ENCODE data around the gene ESYT2. TPM values are rescaled to one million over a fixed set of nuclear protein-coding genes. Genes with fewer than 3 reads are reported as not detected.

ESYT2 gene
- total RNA-seq, 1 experiment from 2014 or later, result 66.6 TPM

DNA sequence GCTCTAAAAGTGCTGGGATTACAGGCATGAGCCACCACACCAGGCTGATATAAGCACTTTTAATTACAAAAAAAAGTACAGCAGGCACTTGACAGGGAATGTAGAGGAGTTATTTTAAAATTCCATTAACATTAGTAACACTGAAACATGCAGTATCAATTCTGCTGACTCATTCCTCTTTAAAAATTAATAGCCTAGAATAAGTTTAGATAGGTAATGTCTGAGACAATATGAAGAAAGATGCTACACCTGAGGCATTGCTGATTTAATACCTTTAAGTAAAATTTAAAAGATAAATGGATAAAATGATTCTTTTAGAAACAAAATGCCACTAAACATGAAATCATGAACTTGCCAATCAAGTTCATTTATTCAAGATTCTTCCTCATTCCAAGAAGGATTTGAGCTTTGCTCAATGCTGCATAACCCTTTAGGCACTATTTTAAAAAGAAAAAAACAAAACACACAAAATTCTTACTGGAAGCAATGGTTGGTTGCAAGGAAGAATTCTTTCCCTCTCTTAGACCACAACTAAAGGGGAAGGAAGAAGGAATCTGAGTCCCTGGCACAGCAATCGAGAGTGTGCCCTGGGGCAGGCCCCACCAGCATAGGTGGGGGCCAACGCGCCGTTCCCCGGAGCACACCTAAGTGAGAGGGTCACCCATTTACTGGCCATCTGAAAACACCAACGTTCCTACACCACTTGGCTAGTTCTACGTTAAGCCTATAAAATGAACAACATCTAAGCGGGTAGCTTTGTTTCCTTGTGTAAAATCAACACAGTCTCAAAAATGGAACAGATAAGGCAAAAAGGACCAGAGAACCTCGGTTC, 26.6 kb downstream of the ESYT2 start:
- TF ChIP-seq, protein P1, sequence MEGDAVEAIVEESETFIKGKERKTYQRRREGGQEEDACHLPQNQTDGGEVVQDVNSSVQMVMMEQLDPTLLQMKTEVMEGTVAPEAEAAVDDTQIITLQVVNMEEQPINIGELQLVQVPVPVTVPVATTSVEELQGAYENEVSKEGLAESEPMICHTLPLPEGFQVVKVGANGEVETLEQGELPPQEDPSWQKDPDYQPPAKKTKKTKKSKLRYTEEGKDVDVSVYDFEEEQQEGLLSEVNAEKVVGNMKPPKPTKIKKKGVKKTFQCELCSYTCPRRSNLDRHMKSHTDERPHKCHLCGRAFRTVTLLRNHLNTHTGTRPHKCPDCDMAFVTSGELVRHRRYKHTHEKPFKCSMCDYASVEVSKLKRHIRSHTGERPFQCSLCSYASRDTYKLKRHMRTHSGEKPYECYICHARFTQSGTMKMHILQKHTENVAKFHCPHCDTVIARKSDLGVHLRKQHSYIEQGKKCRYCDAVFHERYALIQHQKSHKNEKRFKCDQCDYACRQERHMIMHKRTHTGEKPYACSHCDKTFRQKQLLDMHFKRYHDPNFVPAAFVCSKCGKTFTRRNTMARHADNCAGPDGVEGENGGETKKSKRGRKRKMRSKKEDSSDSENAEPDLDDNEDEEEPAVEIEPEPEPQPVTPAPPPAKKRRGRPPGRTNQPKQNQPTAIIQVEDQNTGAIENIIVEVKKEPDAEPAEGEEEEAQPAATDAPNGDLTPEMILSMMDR (IDR thresholded peaks at IDR 0.05; ENCODE audit: unreplicated experiment), result no peak
- no TSS peak for BruUV-seq (replicated peaks)
- CTCF ChIA-PET, result interaction anchor here (0.5 to 0.8 kb wide), 2 partner anchors 14 to 416 kb away, joined by 4 to 5 read pairs; no protein-coding TSS in a partner anchor
- Mint-ChIP-seq H3K4me1 (ENCODE audit: low read depth, unreplicated experiment) (no peaks in the 10 kb centered on the region), H3K9me3 (ENCODE audit: low read depth, unreplicated experiment) (no peaks in the 10 kb centered on the region), H3K27me3 (ENCODE audit: unreplicated experiment) (no peaks in the 10 kb centered on the region), H3K27ac (ENCODE audit: unreplicated experiment) (peak overlapping the region; percentile 86), H3K4me3 (ENCODE audit: low read depth, unreplicated experiment) (peak overlapping the region; percentile 55), H3K36me3 (ENCODE audit: insufficient read depth, unreplicated experiment) (peaks cover 22% of the 10 kb centered on the region)
- DNase-seq, result no peak
- intact Hi-C loops (cut with micrococcal nuclease; ENCODE audit: unreplicated experiment), result loop anchor here (2.0 kb wide), 1 partner anchor 16 kb away; no protein-coding TSS in a partner anchor

DNA sequence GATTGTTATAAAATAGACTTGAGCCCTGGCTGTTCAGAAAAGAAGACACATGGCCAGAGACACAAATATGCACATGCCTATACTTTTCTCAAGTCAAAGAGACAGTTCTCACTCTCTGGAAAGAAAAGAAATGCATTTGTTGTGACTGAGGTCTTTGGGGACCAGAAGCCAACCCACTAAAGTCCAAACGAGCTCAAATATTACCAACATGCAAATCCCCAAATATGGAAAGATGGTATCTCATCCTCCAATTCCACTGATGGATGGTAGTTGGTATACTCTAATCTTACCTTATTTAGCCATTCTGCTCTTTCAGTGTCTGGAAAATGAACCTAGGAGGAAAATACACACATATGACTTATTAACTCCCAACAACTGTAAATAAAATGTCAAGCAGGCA, 30.6 kb downstream of the ESYT2 start:
- Mint-ChIP-seq H3K4me3 (ENCODE audit: low read depth, unreplicated experiment) (no peak overlapping the region), H3K9me3 (ENCODE audit: low read depth, unreplicated experiment) (no peaks in the 10 kb centered on the region), H3K36me3 (ENCODE audit: insufficient read depth, unreplicated experiment) (peaks cover 38% of the 10 kb centered on the region), H3K27me3 (ENCODE audit: unreplicated experiment) (no peaks in the 10 kb centered on the region), H3K27ac (ENCODE audit: unreplicated experiment) (no peak overlapping the region), H3K4me1 (ENCODE audit: low read depth, unreplicated experiment) (no peaks in the 10 kb centered on the region)
- TF ChIP-seq, protein P1 (IDR thresholded peaks at IDR 0.05; ENCODE audit: unreplicated experiment), result no peak
- CTCF ChIA-PET, result no interaction called here
- no TSS peak for BruUV-seq (replicated peaks)
- intact Hi-C loops (cut with micrococcal nuclease; ENCODE audit: unreplicated experiment), result no loop called here
- no peak for DNase-seq

DNA sequence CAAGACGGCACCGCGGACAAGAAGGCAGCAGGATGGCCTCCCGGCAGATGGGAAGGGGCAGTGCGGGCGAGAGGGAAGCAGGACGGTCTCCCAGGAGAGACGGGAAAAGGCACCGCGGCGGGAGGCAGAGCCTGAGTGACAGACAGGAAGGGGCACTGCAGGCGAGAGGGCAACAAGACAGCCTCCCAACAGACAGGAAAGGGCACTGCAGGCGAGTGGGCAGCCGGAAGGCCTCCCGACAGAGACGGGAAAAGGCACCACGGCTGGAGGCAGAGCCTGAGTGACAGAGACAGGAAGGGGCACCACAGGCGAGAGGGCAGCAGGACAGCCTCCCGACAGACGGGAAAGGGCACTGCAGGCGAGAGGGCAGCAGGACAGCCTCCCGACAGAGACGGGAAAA, 32.6 kb downstream of the ESYT2 start:
- CTCF ChIA-PET, result no interaction called here
- no peak overlapping the region for H3K27ac Mint-ChIP-seq (ENCODE audit: unreplicated experiment)
- intact Hi-C loops (cut with micrococcal nuclease; ENCODE audit: unreplicated experiment), result no loop called here
- H3K4me1 Mint-ChIP-seq (ENCODE audit: low read depth, unreplicated experiment), result no peaks in the 10 kb centered on the region
- H3K4me3 Mint-ChIP-seq (ENCODE audit: low read depth, unreplicated experiment), result no peak overlapping the region
- peaks cover 41% of the 10 kb centered on the region for H3K36me3 Mint-ChIP-seq (ENCODE audit: insufficient read depth, unreplicated experiment)
- BruUV-seq (replicated peaks), result no TSS peak
- no peak for DNase-seq
- H3K27me3 Mint-ChIP-seq (ENCODE audit: unreplicated experiment), result no peaks in the 10 kb centered on the region
- H3K9me3 Mint-ChIP-seq (ENCODE audit: low read depth, unreplicated experiment), result no peaks in the 10 kb centered on the region
- TF ChIP-seq, protein P1 (IDR thresholded peaks at IDR 0.05; ENCODE audit: unreplicated experiment), result no peak

DNA sequence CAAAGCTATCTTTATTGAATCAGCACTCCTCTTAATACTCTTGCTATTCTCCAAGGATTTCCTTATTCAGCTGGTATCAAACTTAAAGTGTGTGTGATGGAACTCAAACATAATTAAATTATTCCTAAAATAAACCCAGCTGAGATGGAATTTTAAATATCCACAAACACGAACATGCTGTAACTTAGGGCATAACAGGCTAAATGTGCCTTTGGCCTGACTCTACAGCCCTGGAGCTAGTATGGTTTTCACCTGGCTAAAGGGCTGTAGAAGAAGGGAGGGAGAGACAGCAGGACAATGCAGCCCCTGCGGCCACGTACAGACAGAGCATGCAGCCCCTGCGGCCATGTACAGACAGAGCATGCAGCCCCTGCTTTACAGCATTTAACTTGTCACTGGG, 34.0 kb downstream of the ESYT2 start:
- intact Hi-C loops (cut with micrococcal nuclease; ENCODE audit: unreplicated experiment), result no loop called here
- H3K27me3 Mint-ChIP-seq (ENCODE audit: unreplicated experiment), result no peaks in the 10 kb centered on the region
- no peak for DNase-seq
- no peaks in the 10 kb centered on the region for H3K4me1 Mint-ChIP-seq (ENCODE audit: low read depth, unreplicated experiment)
- BruUV-seq (replicated peaks), result no TSS peak
- H3K36me3 Mint-ChIP-seq (ENCODE audit: insufficient read depth, unreplicated experiment), result peaks cover 36% of the 10 kb centered on the region
- H3K9me3 Mint-ChIP-seq (ENCODE audit: low read depth, unreplicated experiment), result no peaks in the 10 kb centered on the region
- CTCF ChIA-PET, result no interaction called here
- TF ChIP-seq, protein P1 (IDR thresholded peaks at IDR 0.05; ENCODE audit: unreplicated experiment), result no peak
- no peak overlapping the region for H3K27ac Mint-ChIP-seq (ENCODE audit: unreplicated experiment)
- H3K4me3 Mint-ChIP-seq (ENCODE audit: low read depth, unreplicated experiment), result no peak overlapping the region
